HCT116 (cell line): Measurements from ENCODE around the gene RPL13. TPM values are rescaled to one million over a fixed set of nuclear protein-coding genes. Genes with fewer than 3 reads are reported as not detected.

Experiments used
- ATAC-seq: fragments of 200-7000 bp; cut with Tn5 transposase; 2 replicates; pipeline ENCODE4 v1.9.1; 2020; ENCODE audit warnings: mild to moderate bottlenecking, moderate library complexity
- Bru-seq: library from RNA; stranded (reverse); fragments of 400-500 nt; gene quantifications from one replicate; lab custom pipeline; 2021; lab: Mats Ljungman, UMichigan
- BruChase-seq, 2 experiments: library from RNA; stranded (reverse); fragments of 400-500 nt; gene quantifications; one replicate each; lab custom pipeline; 2021; lab: Mats Ljungman, UMichigan
- BruUV-seq: library from RNA; stranded (reverse); fragments of 400-500 nt; replicated peaks from 2 replicates; lab custom pipeline; 2021; lab: Mats Ljungman, UMichigan
- CTCF ChIA-PET: fragments of 300-600 bp; sonication (Branson Sonifier 250); formaldehyde crosslinking; loops from one replicate; lab custom pipeline; 2021; ENCODE audit warnings: antibody characterized with exemption; lab: Charles Lee
- POLR2A ChIA-PET: fragments of 300-600, 350-600 bp; sonication (Branson Sonifier 250); formaldehyde crosslinking; loops from one replicate; lab custom pipeline; 2021; ENCODE audit warnings: antibody characterized with exemption; lab: Charles Lee
- RAD21 ChIA-PET, 2 experiments: fragments of 300-600 bp; sonication (Branson Sonifier 250); formaldehyde crosslinking; loops; one replicate each; lab custom pipeline; 2023; ENCODE audit warnings: low total read pairs in 2 of 2; ENCODE audit not compliant: uncharacterized antibody in 2 of 2, unreplicated experiment in 2 of 2, low non-redundant PET in 1 of 2; lab: Charles Lee
- DNase-seq: peaks from one replicate; pipeline ENCODE4 v3.0.0-alpha.2; 2010; ENCODE audit warnings: low read depth, low spot score
- H2AFZ ChIP-seq: fragments of 200-600 bp; shearing (Covaris generic), sonication (generic); 2 replicates; pipeline ENCODE4 v1.6.1; 2017; ENCODE audit warnings: low read depth, mixed run types, mixed read lengths, antibody characterized with exemption, low read length; ENCODE audit not compliant: poor library complexity, severe bottlenecking
- H3K27ac ChIP-seq: 2 replicates; pipeline ENCODE4 v1.5.1; 2012; ENCODE audit warnings: low read depth, low read length
- H3K27me3 ChIP-seq: fragments of 200-600 bp; sonication (generic); 2 replicates; pipeline ENCODE4 v1.6.1; 2016; ENCODE audit warnings: mixed run types, low read length, mixed read lengths; ENCODE audit not compliant: insufficient read depth
- H3K36me3 ChIP-seq, 2 experiments: fragments of 200-500 bp in 1 of 2; fragments of 200-600 bp in 1 of 2; sonication (Bioruptor generic) in 1 of 2; sonication (generic) in 1 of 2; 2 replicates each; pipeline versions ENCODE4 v1.5.1 to v1.6.1; 2014 to 2016; ENCODE audit warnings: low read length in 2 of 2, inconsistent platforms in 1 of 2, mixed read lengths in 1 of 2, mixed run types in 1 of 2; ENCODE audit not compliant: insufficient read depth in 2 of 2, control insufficient read depth in 1 of 2
- H3K4me1 ChIP-seq, 2 experiments: fragments of 200-600 bp in 1 of 2; sonication (generic) in 1 of 2; 2 replicates each; pipeline versions ENCODE4 v1.5.1 to v1.6.1; 2012 to 2017; ENCODE audit warnings: low read length in 2 of 2, inconsistent platforms in 1 of 2, mild to moderate bottlenecking in 1 of 2, mixed read lengths in 1 of 2, mixed run types in 1 of 2, moderate library complexity in 1 of 2; ENCODE audit not compliant: insufficient read depth in 2 of 2, control insufficient read depth in 1 of 2
- H3K4me2 ChIP-seq: fragments of 200-600 bp; sonication (generic); 2 replicates; pipeline ENCODE4 v1.6.1; 2017; ENCODE audit warnings: mixed run types, low read length, mixed read lengths
- H3K4me3 ChIP-seq, 2 experiments: fragments of 200-600 bp in 1 of 2; sonication (generic) in 1 of 2; replicated peaks in 1 of 2; 2 replicates each; pipeline ENCODE4 v1.5.1; 2011 to 2016; ENCODE audit warnings: low read length in 2 of 2, control low read depth in 1 of 2, low read depth in 1 of 2, mild to moderate bottlenecking in 1 of 2, mixed read lengths in 1 of 2, mixed run types in 1 of 2
- H3K79me2 ChIP-seq: fragments of 200-600 bp; sonication (generic); 2 replicates; pipeline ENCODE4 v1.6.1; 2017; ENCODE audit warnings: mild to moderate bottlenecking, mixed run types, low read length, moderate library complexity, mixed read lengths; ENCODE audit not compliant: insufficient read depth
- H3K9ac ChIP-seq: fragments of 200-600 bp; sonication (generic); 2 replicates; pipeline ENCODE4 v1.6.1; 2016; ENCODE audit warnings: low read length, mixed read lengths
- H3K9me2 ChIP-seq: fragments of 200-600 bp; sonication (generic), shearing (Covaris generic); 2 replicates; pipeline ENCODE4 v1.6.1; 2017; ENCODE audit warnings: mixed run types, mild to moderate bottlenecking, moderate library complexity; ENCODE audit not compliant: insufficient read depth
- H3K9me3 ChIP-seq, 2 experiments: fragments of 200-500 bp in 1 of 2; fragments of 200-600 bp in 1 of 2; sonication (Bioruptor generic) in 1 of 2; sonication (generic) in 1 of 2; 2 replicates each; pipeline ENCODE4 v1.6.1; 2014 to 2017; ENCODE audit warnings: low read length in 2 of 2, mixed read lengths in 2 of 2, inconsistent platforms in 1 of 2, low read depth in 1 of 2, mild to moderate bottlenecking in 1 of 2, mixed run types in 1 of 2, moderate library complexity in 1 of 2; ENCODE audit not compliant: control insufficient read depth in 1 of 2, insufficient read depth in 1 of 2
- H4K20me1 ChIP-seq: fragments of 200-600 bp; sonication (generic), shearing (Covaris generic); 2 replicates; pipeline ENCODE4 v1.6.1; 2017; ENCODE audit warnings: mixed run types, mild to moderate bottlenecking, moderate library complexity; ENCODE audit not compliant: insufficient read depth
- POLR2A ChIP-seq: IDR thresholded peaks from 2 replicates; pipeline ENCODE4 v1.7.0; 2011; ENCODE audit warnings: borderline replicate concordance; ENCODE audit not compliant: insufficient read depth, insufficient read length; ENCODE audit errors: extremely low read depth
- POLR2AphosphoS5 ChIP-seq: IDR thresholded peaks from 2 replicates; pipeline ENCODE4 v1.6.1; 2011; ENCODE audit warnings: mild to moderate bottlenecking, low read depth, low read length, moderate library complexity
- SRF ChIP-seq: IDR thresholded peaks from 2 replicates; pipeline ENCODE4 v1.6.1; 2012; ENCODE audit warnings: low read depth
- TCF7L2 ChIP-seq: IDR thresholded peaks from 2 replicates; pipeline ENCODE4 v1.7.0; 2011; ENCODE audit warnings: borderline replicate concordance, inconsistent platforms; ENCODE audit not compliant: insufficient read depth, insufficient read length; ENCODE audit errors: extremely low read depth
- YY1 ChIP-seq: IDR thresholded peaks from 2 replicates; pipeline ENCODE4 v1.6.1; 2011; ENCODE audit warnings: low read length, low read depth, moderate library complexity, mild to moderate bottlenecking; ENCODE audit not compliant: insufficient replicate concordance; ENCODE audit errors: extremely low read depth
- ZBTB33 ChIP-seq: IDR thresholded peaks from 2 replicates; pipeline ENCODE4 v1.6.1; 2011; ENCODE audit warnings: mild to moderate bottlenecking, low read length, moderate library complexity; ENCODE audit not compliant: insufficient replicate concordance; ENCODE audit errors: extremely low read depth
- ZFX ChIP-seq: fragments of 450-650 bp; IDR thresholded peaks from 2 replicates; pipeline ENCODE4 v1.6.1; 2017
- intact Hi-C: fragments of 100-400 bp; cut with micrococcal nuclease; formaldehyde crosslinking; loops from 2 replicates; pipeline ENCODE4 v1.10.0; 2022
- long read RNA-seq: library from polyadenylated mRNA; unstranded; transcript quantifications from one replicate; pipeline ENCODE4 v2.0.0, GENCODE V29; 2021; ENCODE audit not compliant: unreplicated experiment
- polyA plus RNA-seq: library from polyadenylated mRNA; unstranded; fragments of >200 nt; gene quantifications from 2 replicates; pipeline ENCODE4 v1.2.1, GENCODE V29; 2012; ENCODE audit warnings: missing spikeins
- total RNA-seq: library from RNA; stranded (reverse); gene quantifications from one replicate; pipeline ENCODE4 v1.2.1, GENCODE V29; 2021; ENCODE audit not compliant: unreplicated experiment

The RPL13 gene
- total RNA-seq (4,404 TPM), Bru-seq, nascent RNA (percentile 99 among the genes with signal in this experiment), BruChase-seq, experiment 1, labeled RNA remaining after a 6-hour chase (percentile 99 among the genes with signal in this experiment), BruChase-seq, experiment 2, labeled RNA remaining after a 2-hour chase (percentile 99 among the genes with signal in this experiment)
- 9,099 and 10,215 TPM in 2 replicates for polyA plus RNA-seq
- long read RNA-seq, full-length matches to known transcripts = 2,053 of 2,149 reads
- long read RNA-seq, partial matches to known transcripts = 44 of 2,149 reads
- long read RNA-seq, other reads (novel, unspliced or antisense) = 52 of 2,149 reads

- Histone ChIP-seq H3K4me1 (peaks cover 51 to 68% of the 10 kb centered on the region in 2 experiments), H3K36me3 (peaks cover 29 to 38% of the 10 kb centered on the region in 2 experiments), H3K9me3 (no peaks in the 10 kb centered on the region), H4K20me1 (peaks cover 42% of the 10 kb centered on the region; the same call in 1 of the 2 replicates), H3K79me2 (peaks cover 50% of the 10 kb centered on the region), H3K4me3 (peak within 1 kb of the TSS; percentile 83 to 89), H3K4me2 (peak within 1 kb of the TSS; percentile 84), H3K27ac (peak within 1 kb of the TSS; percentile 96), H3K9ac (peak within 1 kb of the TSS; percentile 96), H3K27me3 (no peaks in the 10 kb centered on the region), H3K9me2 (no peaks in the 10 kb centered on the region), H2AFZ (no peak within 1 kb of the TSS)
- peak; percentile 61 for ATAC-seq
- ChIA-PET RAD21 (no interaction called here), CTCF (no interaction called here), POLR2A (no interaction called here)
- intact Hi-C loops = loop anchor here (10.0 kb wide), 1 partner anchor 746 kb away; the partner anchor contains the start of gene APRT
- peak; percentile 93 for DNase-seq
- BruUV-seq = no TSS peak
- TF ChIP-seq POLR2AphosphoS5 (peak; percentile 100), SRF (no peak), ZBTB33 (no peak), TCF7L2 (peak; percentile 52), POLR2A (peak; percentile 98), YY1 (peak; percentile 92), ZFX (peak; percentile 99)
Measured at GRCh38 chr16:89560378-89561141, at the start of gene RPL13. RPL13 (plus strand) TSS chr16:89560682; CDS start chr16:89560960, 278 bp downstream.
